Liver (tissue), 9 donors: Measurements from ENCODE around the gene CACNA1B. TPM values are rescaled to one million over a fixed set of nuclear protein-coding genes. Genes with fewer than 3 reads are reported as not detected.

ENCODE experiments used
- DNase-seq: peaks from one replicate; pipeline ENCODE4 v3.0.0-alpha.2; 2017; ENCODE audit warnings: low spot score
- H3K27ac ChIP-seq, 2 donors: one replicate each; pipeline ENCODE4 v1.7.0; 2013; ENCODE audit warnings: inconsistent platforms in 2 of 2, low read length in 2 of 2, control low read depth in 1 of 2, low read depth in 1 of 2, mild to moderate bottlenecking in 1 of 2
- H3K27me3 ChIP-seq, 4 donors: one replicate each; pipeline versions ENCODE4 v1.6.1 to v1.7.0; 2013; ENCODE audit warnings: low read length in 3 of 4, inconsistent platforms in 1 of 4, mild to moderate bottlenecking in 1 of 4, moderate library complexity in 1 of 4; ENCODE audit not compliant: control insufficient read depth in 4 of 4, insufficient read depth in 4 of 4
- H3K36me3 ChIP-seq, 4 donors: one replicate each; pipeline versions ENCODE4 v1.6.1 to v1.7.0; 2013; ENCODE audit warnings: low read length in 3 of 4, mild to moderate bottlenecking in 3 of 4, low read depth in 1 of 4, moderate library complexity in 1 of 4; ENCODE audit not compliant: control insufficient read depth in 4 of 4, insufficient read depth in 3 of 4
- H3K4me1 ChIP-seq, 4 donors: one replicate each; pipeline versions ENCODE4 v1.6.1 to v1.7.0; 2013; ENCODE audit warnings: low read length in 3 of 4, mild to moderate bottlenecking in 3 of 4, moderate library complexity in 1 of 4; ENCODE audit not compliant: control insufficient read depth in 4 of 4, insufficient read depth in 4 of 4
- H3K4me3 ChIP-seq, 3 donors: one replicate each; pipeline versions ENCODE4 v1.6.1 to v1.7.0; 2013; ENCODE audit warnings: low read length in 3 of 3, control low read depth in 1 of 3, low read depth in 1 of 3, mild to moderate bottlenecking in 1 of 3
- H3K9ac ChIP-seq, 2 donors: one replicate each; pipeline ENCODE4 v1.7.0; 2013; ENCODE audit warnings: low read length in 2 of 2, mild to moderate bottlenecking in 2 of 2, moderate library complexity in 2 of 2, control low read depth in 1 of 2, low read depth in 1 of 2
- H3K9me3 ChIP-seq, 4 donors: one replicate each; pipeline versions ENCODE4 v1.6.1 to v1.7.0; 2013; ENCODE audit warnings: low read length in 3 of 4; ENCODE audit not compliant: control insufficient read depth in 4 of 4
- EGR1 ChIP-seq, 2 donors: IDR thresholded peaks; 2 replicates each; pipeline ENCODE4 v1.6.1; 2016 to 2018; ENCODE audit warnings: antibody characterized with exemption in 2 of 2, low read depth in 2 of 2
- FOXA1 ChIP-seq: IDR thresholded peaks from 2 replicates; pipeline ENCODE4 v1.6.1; 2016; ENCODE audit warnings: antibody characterized with exemption
- FOXA2 ChIP-seq: IDR thresholded peaks from 2 replicates; pipeline ENCODE4 v1.6.1; 2016; ENCODE audit warnings: antibody characterized with exemption
- GABPA ChIP-seq, 2 donors: IDR thresholded peaks in 1 of 2; conservative IDR thresholded peaks in 1 of 2; 2 replicates each; pipeline ENCODE4 v1.6.1; 2016; ENCODE audit warnings: antibody characterized with exemption in 2 of 2, mild to moderate bottlenecking in 1 of 2, moderate library complexity in 1 of 2
- HNF4A ChIP-seq, 2 donors: conservative IDR thresholded peaks; 2 replicates each; pipeline ENCODE4 v1.6.1; 2016; ENCODE audit warnings: antibody characterized with exemption in 2 of 2, mild to moderate bottlenecking in 2 of 2
- HNF4G ChIP-seq: IDR thresholded peaks from 2 replicates; pipeline ENCODE4 v1.6.1; 2016; ENCODE audit warnings: antibody characterized with exemption
- JUND ChIP-seq, 2 donors: IDR thresholded peaks; 2 replicates each; pipeline ENCODE4 v1.6.1; 2016; ENCODE audit warnings: antibody characterized with exemption in 2 of 2
- MAX ChIP-seq: IDR thresholded peaks from 2 replicates; pipeline ENCODE4 v1.6.1; 2016; ENCODE audit warnings: antibody characterized with exemption
- NR2F2 ChIP-seq: IDR thresholded peaks from 2 replicates; pipeline ENCODE4 v1.6.1; 2016; ENCODE audit warnings: antibody characterized with exemption
- RAD21 ChIP-seq, 2 donors: IDR thresholded peaks; 2 replicates each; pipeline ENCODE4 v1.6.1; 2016; ENCODE audit warnings: antibody characterized with exemption in 2 of 2, mild to moderate bottlenecking in 2 of 2
- RXRA ChIP-seq, 2 donors: IDR thresholded peaks; 2 replicates each; pipeline ENCODE4 v1.6.1; 2017 to 2018; ENCODE audit warnings: antibody characterized with exemption in 2 of 2, mild to moderate bottlenecking in 1 of 2
- SP1 ChIP-seq: IDR thresholded peaks from 2 replicates; pipeline ENCODE4 v1.6.1; 2018; ENCODE audit warnings: antibody characterized with exemption, mild to moderate bottlenecking
- TAF1 ChIP-seq: conservative IDR thresholded peaks from 2 replicates; pipeline ENCODE4 v1.6.1; 2016; ENCODE audit warnings: antibody characterized with exemption, mild to moderate bottlenecking
- YY1 ChIP-seq: IDR thresholded peaks from 2 replicates; pipeline ENCODE4 v1.6.1; 2016; ENCODE audit warnings: antibody characterized with exemption, mild to moderate bottlenecking
- ZBTB33 ChIP-seq: IDR thresholded peaks from 2 replicates; pipeline ENCODE4 v1.6.1; 2016; ENCODE audit warnings: antibody characterized with exemption
- WGBS: extraction: QIAGEN DNeasy Blood & Tissue Kit; methylation state at CpG from one replicate; pipeline ENCODE4 v1.1.7; 2013; 5-methylcytosine and 5-hydroxymethylcytosine counted together
- polyA plus RNA-seq, 2 donors: library from polyadenylated mRNA; stranded (reverse) in 1 of 2; unstranded in 1 of 2; fragments of 200-250 nt in 1 of 2; fragments of >200 nt in 1 of 2; fragmentation: Nextera tagmentation in 1 of 2; extraction: Ambion mirVana in 1 of 2; gene quantifications; one replicate each; pipeline versions ENCODE4 v1.2.1 to v1.2.3, GENCODE V29; 2013 to 2015
- total RNA-seq, 2 donors: library from RNA; depleted of rRNA; stranded (reverse); fragments of >200 nt; gene quantifications; one replicate each; pipeline ENCODE4 v1.2.3, GENCODE V29; 2014
- TF ChIP-seq, protein P1 (sequence below): IDR thresholded peaks from 2 replicates; pipeline ENCODE4 v1.6.1; 2016; ENCODE audit warnings: antibody characterized with exemption, mild to moderate bottlenecking
- TF ChIP-seq, protein P2 (sequence below): fragments of 150-350 bp; IDR thresholded peaks from 2 replicates; pipeline ENCODE4 v1.5.1; 2017; ENCODE audit warnings: improper control_type of control experiment, low read depth, low read length; ENCODE audit not compliant: missing input control
- TF ChIP-seq, protein P3 (sequence below): IDR thresholded peaks from 2 replicates; pipeline ENCODE4 v1.6.1; 2016; ENCODE audit warnings: antibody characterized with exemption
- donor health status: healthy.
- donor health status: healthy.
- donor health status: healthy.
- donor health status: healthy.
- donor health status: healthy.

CACNA1B gene
- total and polyA plus RNA-seq, 4 donors, result under 0.01 to 0.05 TPM; not detected in 2

DNA sequence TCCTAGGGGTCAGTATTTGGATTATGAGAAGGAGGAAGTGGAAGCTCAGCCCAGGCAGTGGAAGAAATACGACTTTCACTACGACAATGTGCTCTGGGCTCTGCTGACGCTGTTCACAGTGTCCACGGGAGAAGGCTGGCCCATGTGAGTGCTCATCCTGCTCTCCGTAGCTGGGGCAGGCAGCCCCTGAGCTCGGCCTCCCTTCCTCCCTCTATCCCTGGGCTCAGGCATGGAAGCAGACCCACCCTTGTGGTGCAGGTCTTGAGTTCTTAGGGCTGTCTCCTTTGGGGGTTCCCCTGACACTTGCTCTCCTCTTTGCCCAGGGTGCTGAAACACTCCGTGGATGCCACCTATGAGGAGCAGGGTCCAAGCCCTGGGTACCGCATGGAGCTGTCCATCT lies 180.1 kb downstream of the CACNA1B start:
- H3K27ac ChIP-seq, result no peak overlapping the region
- no peaks in the 10 kb centered on the region for H3K4me1 ChIP-seq
- 73% methylated on average over 8 of the region's 8 CpGs for WGBS
- H3K9ac ChIP-seq, result no peak overlapping the region
- H3K9me3 ChIP-seq, result no peaks in the 10 kb centered on the region
- H3K27me3 ChIP-seq, result peaks cover 0 to 3% (median 0%) of the 10 kb centered on the region in 4 donors
- H3K36me3 ChIP-seq, result no peaks in the 10 kb centered on the region
- no peak for TF ChIP-seq RAD21 (IDR thresholded peaks at IDR 0.05)
- TF ChIP-seq MAX, result no peak
- no peak for TF ChIP-seq SP1
- TF ChIP-seq YY1, result no peak
- no peak for TF ChIP-seq RXRA (IDR thresholded peaks at IDR 0.05)
- TF ChIP-seq, protein P1, sequence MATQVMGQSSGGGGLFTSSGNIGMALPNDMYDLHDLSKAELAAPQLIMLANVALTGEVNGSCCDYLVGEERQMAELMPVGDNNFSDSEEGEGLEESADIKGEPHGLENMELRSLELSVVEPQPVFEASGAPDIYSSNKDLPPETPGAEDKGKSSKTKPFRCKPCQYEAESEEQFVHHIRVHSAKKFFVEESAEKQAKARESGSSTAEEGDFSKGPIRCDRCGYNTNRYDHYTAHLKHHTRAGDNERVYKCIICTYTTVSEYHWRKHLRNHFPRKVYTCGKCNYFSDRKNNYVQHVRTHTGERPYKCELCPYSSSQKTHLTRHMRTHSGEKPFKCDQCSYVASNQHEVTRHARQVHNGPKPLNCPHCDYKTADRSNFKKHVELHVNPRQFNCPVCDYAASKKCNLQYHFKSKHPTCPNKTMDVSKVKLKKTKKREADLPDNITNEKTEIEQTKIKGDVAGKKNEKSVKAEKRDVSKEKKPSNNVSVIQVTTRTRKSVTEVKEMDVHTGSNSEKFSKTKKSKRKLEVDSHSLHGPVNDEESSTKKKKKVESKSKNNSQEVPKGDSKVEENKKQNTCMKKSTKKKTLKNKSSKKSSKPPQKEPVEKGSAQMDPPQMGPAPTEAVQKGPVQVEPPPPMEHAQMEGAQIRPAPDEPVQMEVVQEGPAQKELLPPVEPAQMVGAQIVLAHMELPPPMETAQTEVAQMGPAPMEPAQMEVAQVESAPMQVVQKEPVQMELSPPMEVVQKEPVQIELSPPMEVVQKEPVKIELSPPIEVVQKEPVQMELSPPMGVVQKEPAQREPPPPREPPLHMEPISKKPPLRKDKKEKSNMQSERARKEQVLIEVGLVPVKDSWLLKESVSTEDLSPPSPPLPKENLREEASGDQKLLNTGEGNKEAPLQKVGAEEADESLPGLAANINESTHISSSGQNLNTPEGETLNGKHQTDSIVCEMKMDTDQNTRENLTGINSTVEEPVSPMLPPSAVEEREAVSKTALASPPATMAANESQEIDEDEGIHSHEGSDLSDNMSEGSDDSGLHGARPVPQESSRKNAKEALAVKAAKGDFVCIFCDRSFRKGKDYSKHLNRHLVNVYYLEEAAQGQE, result no peak
- no peak for TF ChIP-seq JUND (IDR thresholded peaks at IDR 0.05)
- no peak for TF ChIP-seq NR2F2
- TF ChIP-seq, protein P2, sequence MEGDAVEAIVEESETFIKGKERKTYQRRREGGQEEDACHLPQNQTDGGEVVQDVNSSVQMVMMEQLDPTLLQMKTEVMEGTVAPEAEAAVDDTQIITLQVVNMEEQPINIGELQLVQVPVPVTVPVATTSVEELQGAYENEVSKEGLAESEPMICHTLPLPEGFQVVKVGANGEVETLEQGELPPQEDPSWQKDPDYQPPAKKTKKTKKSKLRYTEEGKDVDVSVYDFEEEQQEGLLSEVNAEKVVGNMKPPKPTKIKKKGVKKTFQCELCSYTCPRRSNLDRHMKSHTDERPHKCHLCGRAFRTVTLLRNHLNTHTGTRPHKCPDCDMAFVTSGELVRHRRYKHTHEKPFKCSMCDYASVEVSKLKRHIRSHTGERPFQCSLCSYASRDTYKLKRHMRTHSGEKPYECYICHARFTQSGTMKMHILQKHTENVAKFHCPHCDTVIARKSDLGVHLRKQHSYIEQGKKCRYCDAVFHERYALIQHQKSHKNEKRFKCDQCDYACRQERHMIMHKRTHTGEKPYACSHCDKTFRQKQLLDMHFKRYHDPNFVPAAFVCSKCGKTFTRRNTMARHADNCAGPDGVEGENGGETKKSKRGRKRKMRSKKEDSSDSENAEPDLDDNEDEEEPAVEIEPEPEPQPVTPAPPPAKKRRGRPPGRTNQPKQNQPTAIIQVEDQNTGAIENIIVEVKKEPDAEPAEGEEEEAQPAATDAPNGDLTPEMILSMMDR, result no peak
- TF ChIP-seq FOXA1, result no peak
- TF ChIP-seq EGR1 (IDR thresholded peaks at IDR 0.05; ENCODE audit: low read depth in 2 of 2), result no peak
- TF ChIP-seq GABPA (IDR thresholded peaks at IDR 0.05 in 1 of 2, conservative IDR thresholded peaks at IDR 0.05 in 1 of 2), result no peak
- no peak for TF ChIP-seq TAF1
- no peak for TF ChIP-seq ZBTB33
- no peak for TF ChIP-seq HNF4A (conservative IDR thresholded peaks at IDR 0.05)
- no peak for TF ChIP-seq FOXA2
- TF ChIP-seq, protein P3, sequence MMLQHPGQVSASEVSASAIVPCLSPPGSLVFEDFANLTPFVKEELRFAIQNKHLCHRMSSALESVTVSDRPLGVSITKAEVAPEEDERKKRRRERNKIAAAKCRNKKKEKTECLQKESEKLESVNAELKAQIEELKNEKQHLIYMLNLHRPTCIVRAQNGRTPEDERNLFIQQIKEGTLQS, result no peak
- TF ChIP-seq HNF4G, result no peak
- H3K4me3 ChIP-seq, result no peak overlapping the region
- no peak for DNase-seq
